Hepatic stellate cell (primary cell): ENCODE results near the gene TRMT13.

Experiments used
- DNase-seq: peaks from one replicate; pipeline ENCODE4 v3.0.0; 2011; ENCODE audit warnings: low spot score

TRMT13 gene

GRCh38 chr1:100132566-100133477, at the start of gene TRMT13, which contains the start of gene SASS6:
TSS of gene TRMT13 (plus strand) at chr1:100133163. CDS start at chr1:100133169, 6 bp downstream.
TSS of gene SASS6 (minus strand) at chr1:100132930. CDS start at chr1:100132814, 116 bp downstream.
- DNase-seq = peak; percentile 85

GRCh38 chr1:100087396-100087795, 45.6 kb upstream of the TRMT13 start:
- DNase-seq = no peak

- no peak for DNase-seq
These were observed 43.9 kb upstream of the TRMT13 start for GRCh38 chr1:100089082-100089481.

- no peak for DNase-seq
These were observed 42.5 kb upstream of the TRMT13 start for GRCh38 chr1:100090471-100090870.

GRCh38 chr1:100100202-100100601, 32.8 kb upstream of the TRMT13 start:
- peak; percentile 45 for DNase-seq

- no peak for DNase-seq
These were observed 31.4 kb upstream of the TRMT13 start for GRCh38 chr1:100101564-100101963.

- no peak for DNase-seq
These were observed 25.3 kb upstream of the TRMT13 start for GRCh38 chr1:100107696-100108095.

GRCh38 chr1:100109554-100110066, 23.4 kb upstream of the TRMT13 start:
- no peak for DNase-seq

- DNase-seq = no peak
These were observed 17.4 kb upstream of the TRMT13 start for GRCh38 chr1:100115524-100115923.

- no peak for DNase-seq
These were observed 10.8 kb upstream of the TRMT13 start for GRCh38 chr1:100122177-100122576.

- no peak for DNase-seq
These were observed 5.7 kb upstream of the TRMT13 start for GRCh38 chr1:100127226-100127625.

GRCh38 chr1:100130552-100131077, 2.3 kb upstream of the TRMT13 start:
- no peak for DNase-seq

GRCh38 chr1:100131623-100132022, 1.3 kb upstream of the TRMT13 start:
- DNase-seq = no peak

GRCh38 chr1:100134872-100135271, 1.9 kb downstream of the TRMT13 start:
- no peak for DNase-seq

- no peak for DNase-seq
These were observed 4.6 kb downstream of the TRMT13 start for GRCh38 chr1:100137602-100138001.

GRCh38 chr1:100141192-100141591, 8.2 kb downstream of the TRMT13 start:
- no peak for DNase-seq

- no peak for DNase-seq
These were observed 9.4 kb downstream of the TRMT13 start for GRCh38 chr1:100142343-100142742.

- no peak for DNase-seq
These were observed 12.2 kb downstream of the TRMT13 start for GRCh38 chr1:100145116-100145515.

GRCh38 chr1:100146958-100147357, 14.0 kb downstream of the TRMT13 start:
- no peak for DNase-seq

GRCh38 chr1:100147875-100148274, 14.9 kb downstream of the TRMT13 start:
- DNase-seq = no peak

GRCh38 chr1:100151679-100152078, 18.7 kb downstream of the TRMT13 start:
- DNase-seq = no peak

GRCh38 chr1:100152271-100152670, 19.3 kb downstream of the TRMT13 start:
- no peak for DNase-seq

- DNase-seq = no peak
These were observed 29.9 kb downstream of the TRMT13 start for GRCh38 chr1:100162881-100163280.
